ENCODE results near the gene DOK7.
"Not testable (repeated sequence)": the region's sequence is repeated elsewhere in the genome, so short reads cannot be mapped to it uniquely, and the experiment has no call there.

The DOK7 gene

GRCh38 chr4:3501126-3501824 is 38.2 kb downstream of the DOK7 start:
- DNase-seq (ENCODE audit: low read depth, low spot score) = no peak
- TF ChIP-seq POLR2AphosphoS5 (IDR thresholded peaks at IDR 0.05; ENCODE audit: borderline replicate concordance, low read depth, low read length) (no peak), FOXP2 (optimal IDR thresholded peaks at IDR 0.05; ENCODE audit: control extremely low read depth, extremely low read length, insufficient read depth) (no peak), EZH2 (IDR thresholded peaks at IDR 0.05) (no peak)
- Histone ChIP-seq H3K9me3 (ENCODE audit: low read depth, low read length) (no peaks in the 10 kb centered on the region), H3K36me3 (ENCODE audit: insufficient read depth, low read length) (no peaks in the 10 kb centered on the region; the same call in 1 of the 2 replicates), H3K27ac (no peak overlapping the region), H3K4me3 (no peak overlapping the region), H3K9ac (ENCODE audit: insufficient read length) (no peak overlapping the region)

DNA sequence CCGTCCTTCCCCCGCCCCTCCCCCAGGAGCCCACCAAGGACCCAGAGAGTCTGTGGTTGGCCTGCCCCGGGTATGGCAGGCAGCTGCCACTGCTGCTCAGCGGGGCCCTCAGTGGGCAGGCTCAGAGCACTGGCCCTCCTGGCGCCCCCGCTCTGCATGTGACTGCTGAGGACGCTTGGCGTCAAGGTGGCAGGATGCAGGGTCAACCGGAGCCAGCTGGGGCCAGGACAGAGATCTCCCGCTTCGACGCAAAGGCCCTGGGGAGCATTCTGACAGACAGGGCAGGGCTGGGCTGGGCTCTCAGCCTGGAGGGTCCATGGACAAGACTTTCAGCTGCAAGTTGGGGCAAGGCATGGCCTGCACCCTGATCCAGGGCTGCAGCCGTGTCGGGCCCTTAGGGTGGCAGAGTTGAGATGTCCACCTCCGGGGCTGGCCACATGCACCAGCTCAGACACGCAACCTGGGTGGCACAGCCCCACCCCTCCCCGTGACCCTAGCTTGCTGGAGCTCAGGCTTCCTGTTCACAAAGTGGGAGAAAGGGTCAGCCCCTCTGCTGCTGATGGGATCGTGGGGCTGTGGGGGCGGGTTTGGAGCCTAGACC is 38.8 kb downstream of the DOK7 start:
- H3K9ac ChIP-seq (ENCODE audit: insufficient read length) = no peak overlapping the region
- no peaks in the 10 kb centered on the region; the same call in 1 of the 2 replicates for H3K36me3 ChIP-seq (ENCODE audit: insufficient read depth, low read length)
- no peak overlapping the region for H3K27ac ChIP-seq
- TF ChIP-seq POLR2AphosphoS5 (IDR thresholded peaks at IDR 0.05; ENCODE audit: borderline replicate concordance, low read depth, low read length) = no peak
- TF ChIP-seq FOXP2 (optimal IDR thresholded peaks at IDR 0.05; ENCODE audit: control extremely low read depth, extremely low read length, insufficient read depth) = no peak
- no peak for TF ChIP-seq EZH2 (IDR thresholded peaks at IDR 0.05)
- DNase-seq (ENCODE audit: low read depth, low spot score) = no peak
- no peaks in the 10 kb centered on the region for H3K9me3 ChIP-seq (ENCODE audit: low read depth, low read length)
- no peak overlapping the region for H3K4me3 ChIP-seq

DNA sequence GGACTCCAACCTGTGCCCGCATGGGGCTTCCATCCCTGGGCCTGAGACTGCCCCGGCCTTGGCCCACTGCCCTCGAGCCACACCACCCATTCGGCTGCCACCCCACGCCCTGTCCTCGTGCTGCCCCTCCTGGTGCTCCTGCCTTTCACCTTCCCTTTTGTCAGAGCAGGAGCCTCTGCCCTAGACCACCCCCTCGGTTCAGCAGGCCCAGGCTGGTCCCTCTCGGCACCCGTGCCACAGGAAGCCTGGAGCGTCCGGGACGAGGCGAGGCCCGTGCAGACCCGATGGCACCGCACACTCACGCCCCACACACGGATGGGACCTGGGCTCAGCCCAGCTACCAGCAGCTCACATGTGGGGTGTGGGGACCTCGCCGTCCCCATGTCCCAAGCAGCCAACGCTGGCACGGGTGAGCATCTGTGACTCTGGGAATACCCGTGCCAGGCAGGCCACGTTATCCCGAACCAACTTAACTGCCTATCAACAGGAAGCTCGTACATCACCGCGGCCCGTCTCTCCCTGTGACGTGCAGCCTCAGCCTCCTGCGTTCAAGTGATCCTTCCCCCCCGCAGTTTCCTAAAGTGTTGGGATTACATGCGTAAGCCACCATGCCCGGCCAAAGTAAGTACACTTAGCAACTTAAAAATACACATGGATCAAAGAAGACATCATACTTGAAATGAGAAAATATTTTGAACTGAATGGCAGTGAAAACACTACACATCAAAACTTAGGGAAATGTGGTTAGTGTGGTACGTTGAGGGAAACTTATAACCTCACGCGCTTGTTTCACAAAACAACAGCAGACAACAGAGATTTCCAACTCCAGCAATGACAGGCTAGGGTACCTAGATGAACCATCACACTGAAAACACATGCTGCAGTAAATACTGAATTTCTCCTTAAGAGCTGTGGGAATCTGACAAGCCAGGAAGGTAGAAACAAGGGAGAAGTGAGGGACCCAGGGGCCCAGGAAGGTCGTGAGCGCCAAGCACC is 40.1 kb downstream of the DOK7 start:
- Histone ChIP-seq H3K36me3 (ENCODE audit: insufficient read depth, low read length) (peaks cover 7% of the 10 kb centered on the region), H3K9ac (ENCODE audit: insufficient read length) (no peak overlapping the region), H3K27ac (no peak overlapping the region), H3K4me3 (no peak overlapping the region), H3K9me3 (ENCODE audit: low read depth, low read length) (no peaks in the 10 kb centered on the region)
- TF ChIP-seq FOXP2 (optimal IDR thresholded peaks at IDR 0.05; ENCODE audit: control extremely low read depth, extremely low read length, insufficient read depth) = no peak
- TF ChIP-seq EZH2 (IDR thresholded peaks at IDR 0.05) = no peak
- no peak for TF ChIP-seq POLR2AphosphoS5 (IDR thresholded peaks at IDR 0.05; ENCODE audit: borderline replicate concordance, low read depth, low read length)
- DNase-seq (ENCODE audit: low read depth, low spot score) = no peak

DNA sequence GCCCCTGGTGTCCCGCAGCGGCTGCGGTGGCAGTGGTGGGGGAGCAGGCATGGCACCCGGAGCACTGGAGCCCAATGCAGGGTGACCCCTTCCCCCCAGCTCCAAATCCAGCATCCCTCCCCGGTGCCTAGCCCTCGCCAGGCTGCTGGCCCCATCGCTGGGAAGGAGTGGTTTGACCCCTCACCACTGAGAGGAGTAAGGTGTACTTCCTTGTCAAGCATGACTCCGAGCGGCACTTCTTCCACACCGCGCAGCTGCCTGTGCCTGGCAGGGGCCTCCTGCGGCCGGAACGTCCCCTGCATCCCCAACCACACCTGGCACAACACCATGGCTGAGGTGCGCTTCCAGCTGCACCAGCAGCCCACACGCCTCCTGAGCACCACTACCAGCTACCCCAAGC is 42.1 kb downstream of the DOK7 start:
- H3K4me3 ChIP-seq = no peak overlapping the region
- peaks cover 13% of the 10 kb centered on the region for H3K36me3 ChIP-seq (ENCODE audit: insufficient read depth, low read length)
- TF ChIP-seq EZH2 (IDR thresholded peaks at IDR 0.05) (no peak), FOXP2 (optimal IDR thresholded peaks at IDR 0.05; ENCODE audit: control extremely low read depth, extremely low read length, insufficient read depth) (no peak), POLR2AphosphoS5 (IDR thresholded peaks at IDR 0.05; ENCODE audit: borderline replicate concordance, low read depth, low read length) (no peak)

GRCh38 chr4:3508542-3508941 is 45.4 kb downstream of the DOK7 start:
- no peak for DNase-seq (ENCODE audit: low read depth, low spot score)
- peaks cover 32% of the 10 kb centered on the region for H3K36me3 ChIP-seq (ENCODE audit: insufficient read depth, low read length)
- H3K27ac ChIP-seq = no peak overlapping the region
- no peaks in the 10 kb centered on the region for H3K9me3 ChIP-seq (ENCODE audit: low read depth, low read length)
- no peak overlapping the region for H3K9ac ChIP-seq (ENCODE audit: insufficient read length)
- H3K4me3 ChIP-seq = no peak overlapping the region
- TF ChIP-seq POLR2AphosphoS5 (IDR thresholded peaks at IDR 0.05; ENCODE audit: borderline replicate concordance, low read depth, low read length) (no peak), EZH2 (IDR thresholded peaks at IDR 0.05) (no peak), FOXP2 (optimal IDR thresholded peaks at IDR 0.05; ENCODE audit: control extremely low read depth, extremely low read length, insufficient read depth) (no peak)

More for the DNA sequence above, 42.1 kb downstream of the DOK7 start:
- H3K27ac ChIP-seq = no peak overlapping the region
- no peaks in the 10 kb centered on the region for H3K9me3 ChIP-seq (ENCODE audit: low read depth, low read length)
- H3K9ac ChIP-seq (ENCODE audit: insufficient read length) = no peak overlapping the region
- no peak for DNase-seq (ENCODE audit: low read depth, low spot score)

DNA sequence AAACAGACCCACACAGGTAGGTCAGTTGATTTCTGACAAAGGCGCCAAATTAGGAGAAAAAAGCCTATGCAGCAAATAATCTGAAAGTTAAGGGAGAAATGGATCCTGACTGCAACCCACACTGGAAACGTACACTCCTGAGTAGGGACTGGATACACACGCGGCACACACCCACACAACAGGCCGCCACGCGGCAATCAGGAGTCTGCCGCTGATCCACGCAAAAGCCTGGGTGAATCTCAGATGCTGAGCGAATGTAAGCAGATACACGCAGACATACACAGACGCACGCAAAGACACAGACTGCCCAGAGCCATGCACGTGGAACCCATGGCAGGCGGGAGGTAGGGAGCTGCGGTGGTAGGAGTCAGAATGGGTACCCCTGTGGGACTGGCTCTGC is 47.4 kb downstream of the DOK7 start:
- Histone ChIP-seq H3K36me3 (ENCODE audit: insufficient read depth, low read length) (peaks cover 32% of the 10 kb centered on the region), H3K4me3 (no peak overlapping the region), H3K27ac (no peak overlapping the region), H3K9ac (ENCODE audit: insufficient read length) (no peak overlapping the region), H3K9me3 (ENCODE audit: low read depth, low read length) (no peaks in the 10 kb centered on the region)
- no peak for TF ChIP-seq EZH2 (IDR thresholded peaks at IDR 0.05)
- no peak for TF ChIP-seq POLR2AphosphoS5 (IDR thresholded peaks at IDR 0.05; ENCODE audit: borderline replicate concordance, low read depth, low read length)
- no peak for TF ChIP-seq FOXP2 (optimal IDR thresholded peaks at IDR 0.05; ENCODE audit: control extremely low read depth, extremely low read length, insufficient read depth)
- no peak for DNase-seq (ENCODE audit: low read depth, low spot score)

DNA sequence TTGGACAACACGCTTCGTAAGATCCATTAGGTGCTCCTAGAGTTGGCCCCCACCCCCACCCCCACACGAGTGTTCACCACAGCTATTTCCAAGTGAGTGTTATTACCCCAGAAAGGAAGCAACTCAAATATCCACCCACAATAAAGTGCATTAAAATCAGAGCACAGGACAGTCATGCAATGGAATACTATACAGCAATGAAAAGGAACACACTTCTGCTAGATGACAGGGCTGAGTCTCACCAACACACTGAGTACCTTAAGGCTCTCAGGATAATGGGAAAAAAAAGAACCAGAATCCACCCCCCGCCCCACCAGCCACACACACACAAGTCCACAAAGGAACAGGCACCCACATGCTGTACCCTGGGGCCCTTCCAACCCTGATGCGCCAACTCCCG is 48.1 kb downstream of the DOK7 start:
- Histone ChIP-seq H3K27ac (no peak overlapping the region), H3K36me3 (ENCODE audit: insufficient read depth, low read length) (peaks cover 32% of the 10 kb centered on the region), H3K9me3 (ENCODE audit: low read depth, low read length) (no peaks in the 10 kb centered on the region), H3K9ac (ENCODE audit: insufficient read length) (no peak overlapping the region), H3K4me3 (no peak overlapping the region)
- no peak for DNase-seq (ENCODE audit: low read depth, low spot score)
- TF ChIP-seq EZH2 (IDR thresholded peaks at IDR 0.05) = no peak
- TF ChIP-seq FOXP2 (optimal IDR thresholded peaks at IDR 0.05; ENCODE audit: control extremely low read depth, extremely low read length, insufficient read depth) = no peak
- TF ChIP-seq POLR2AphosphoS5 (IDR thresholded peaks at IDR 0.05; ENCODE audit: borderline replicate concordance, low read depth, low read length) = no peak

GRCh38 chr4:3511601-3512000 is 48.5 kb downstream of the DOK7 start:
- not testable (repeated sequence) for H3K9ac ChIP-seq (ENCODE audit: insufficient read length); H3K27ac ChIP-seq; H3K4me3 ChIP-seq; H3K9me3 ChIP-seq (ENCODE audit: low read depth, low read length); DNase-seq (ENCODE audit: low read depth, low spot score)
- H3K36me3 ChIP-seq (ENCODE audit: insufficient read depth, low read length) = peaks cover 35% of the 10 kb centered on the region
